Activated CD4-positive, alpha-beta T cell treated with anti-CD3 and anti-CD28 coated beads, Interleukin-2, amount 10 ng/mL, durations not matched to agents 7 days and 5 days (primary cell): ENCODE data around the gene LRBA. TPM values are rescaled to one million over a fixed set of nuclear protein-coding genes. Genes with fewer than 3 reads are reported as not detected.
A peak's percentile ranks its signal among the peaks of the same experiment; 100 is the strongest.
"Not testable (repeated sequence)": the region's sequence is repeated elsewhere in the genome, so short reads cannot be mapped to it uniquely, and the experiment has no call there.

Source experiments
- CTCF ChIA-PET: fragments of 350-600 bp; sonication (Branson Sonifier 250); formaldehyde crosslinking; loops from one replicate; lab custom pipeline; 2021; ENCODE audit warnings: antibody characterized with exemption; lab: Charles Lee
- POLR2A ChIA-PET: fragments of 350-600 bp; sonication (Branson Sonifier 250); formaldehyde crosslinking; loops from one replicate; lab custom pipeline; 2021; ENCODE audit warnings: antibody characterized with exemption; lab: Charles Lee
- DNase-seq: peaks from one replicate; pipeline ENCODE4 v3.0.0-alpha.2; 2020
- H3K27ac Mint-ChIP-seq: one replicate; pipeline ENCODE4 v1.8.0; 2021; ENCODE audit warnings: mild to moderate bottlenecking, moderate library complexity, mixed read lengths
- H3K27me3 Mint-ChIP-seq: one replicate; pipeline ENCODE4 v1.8.0; 2021; ENCODE audit warnings: mixed read lengths
- H3K36me3 Mint-ChIP-seq: one replicate; pipeline ENCODE4 v1.8.0; 2021; ENCODE audit warnings: low read depth, mixed read lengths
- H3K4me1 Mint-ChIP-seq: one replicate; pipeline ENCODE4 v1.8.0; 2021; ENCODE audit warnings: mixed read lengths
- H3K4me3 Mint-ChIP-seq: one replicate; pipeline ENCODE4 v1.8.0; 2021; ENCODE audit warnings: mild to moderate bottlenecking, moderate library complexity, mixed read lengths
- H3K9me3 Mint-ChIP-seq: one replicate; pipeline ENCODE4 v1.8.0; 2021; ENCODE audit warnings: mixed read lengths
- total RNA-seq, 2 experiments: library from RNA; stranded (reverse); gene quantifications; one replicate each; pipeline ENCODE4 v1.2.3, GENCODE V29; 2021

Gene LRBA
- total RNA-seq, 2 experiments from 2014 or later, result 44.7 to 49.6 TPM

DNA sequence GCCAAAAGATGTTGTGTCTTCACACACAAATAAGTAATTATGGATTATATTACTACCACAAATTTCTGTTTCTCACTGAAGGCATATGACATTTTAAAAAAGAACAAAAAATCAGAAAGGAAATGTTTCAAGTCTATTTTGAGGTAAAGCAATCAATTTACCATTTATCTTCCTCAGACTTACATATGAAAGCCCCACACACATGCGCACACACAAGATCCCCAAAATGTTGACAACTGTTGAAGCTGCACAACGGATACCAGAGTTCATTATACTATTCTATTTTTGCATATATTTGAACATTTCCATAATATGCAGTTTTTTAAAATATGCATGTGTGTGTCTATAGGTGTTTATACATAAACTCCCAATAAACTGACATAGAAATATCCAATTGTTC is 2.7 kb downstream of the LRBA start:
- ChIA-PET CTCF (no interaction called here), POLR2A (no interaction called here)
- Mint-ChIP-seq H3K9me3 (no peaks in the 10 kb centered on the region), H3K36me3 (peaks cover 24% of the 10 kb centered on the region), H3K27ac (no peak overlapping the region), H3K4me3 (peak overlapping the region; percentile 100), H3K27me3 (no peaks in the 10 kb centered on the region), H3K4me1 (peaks cover 28% of the 10 kb centered on the region)
- DNase-seq, result no peak

GRCh38 chr4:151004222-151004621 is 10.9 kb downstream of the LRBA start:
- no peak for DNase-seq
- no peaks in the 10 kb centered on the region for H3K9me3 Mint-ChIP-seq
- POLR2A ChIA-PET, result no interaction called here
- H3K27ac Mint-ChIP-seq, result no peak overlapping the region
- CTCF ChIA-PET, result interaction anchor here (0.5 kb wide), 1 partner anchor 250 kb away, joined by 3 read pairs; no protein-coding TSS in a partner anchor
- peaks cover 7% of the 10 kb centered on the region for H3K4me1 Mint-ChIP-seq
- peaks cover 30% of the 10 kb centered on the region for H3K36me3 Mint-ChIP-seq
- H3K4me3 Mint-ChIP-seq, result no peak overlapping the region
- H3K27me3 Mint-ChIP-seq, result no peaks in the 10 kb centered on the region

GRCh38 chr4:151000747-151001429 is 14.2 kb downstream of the LRBA start:
- ChIA-PET CTCF (interaction anchor here (0.6 kb wide), 1 partner anchor 706 kb away, joined by 4 read pairs; no protein-coding TSS in a partner anchor), POLR2A (no interaction called here)
- no peak overlapping the region for H3K4me3 Mint-ChIP-seq
- H3K36me3 Mint-ChIP-seq, result peaks cover 22% of the 10 kb centered on the region
- no peaks in the 10 kb centered on the region for H3K9me3 Mint-ChIP-seq
- no peaks in the 10 kb centered on the region for H3K27me3 Mint-ChIP-seq
- no peak overlapping the region for H3K27ac Mint-ChIP-seq
- peaks cover 6% of the 10 kb centered on the region for H3K4me1 Mint-ChIP-seq
- DNase-seq, result no peak

DNA sequence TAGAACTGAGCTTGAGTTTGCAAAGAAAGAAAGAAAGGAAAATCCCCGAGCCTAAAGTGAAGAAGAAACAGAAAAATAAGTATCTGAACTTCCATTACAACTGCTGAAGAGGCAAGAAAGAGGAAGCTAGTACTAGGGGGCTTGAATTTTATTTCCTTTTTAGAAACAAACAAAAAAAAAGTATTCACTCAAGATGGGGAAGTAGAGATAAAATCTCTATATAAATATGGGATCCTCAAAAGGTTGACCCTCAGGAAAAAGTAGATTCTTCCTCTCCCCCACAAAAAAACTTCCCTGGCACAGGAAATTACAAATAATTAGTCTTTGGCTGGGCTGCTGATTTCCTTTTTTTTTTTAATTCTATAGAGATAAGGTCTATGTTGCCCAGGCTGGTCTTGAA is 16.0 kb downstream of the LRBA start:
- peaks cover 24% of the 10 kb centered on the region for H3K36me3 Mint-ChIP-seq
- no peak overlapping the region for H3K4me3 Mint-ChIP-seq
- no peak overlapping the region for H3K27ac Mint-ChIP-seq
- ChIA-PET CTCF (no interaction called here), POLR2A (no interaction called here)
- H3K4me1 Mint-ChIP-seq, result peaks cover 6% of the 10 kb centered on the region
- no peaks in the 10 kb centered on the region for H3K27me3 Mint-ChIP-seq
- DNase-seq, result no peak
- peaks cover 7% of the 10 kb centered on the region for H3K9me3 Mint-ChIP-seq

GRCh38 chr4:150997141-150997540 is 17.9 kb downstream of the LRBA start:
- DNase-seq, result no peak
- H3K4me3 Mint-ChIP-seq, result no peak overlapping the region
- peaks cover 6% of the 10 kb centered on the region for H3K4me1 Mint-ChIP-seq
- H3K27ac Mint-ChIP-seq, result no peak overlapping the region
- H3K27me3 Mint-ChIP-seq, result no peaks in the 10 kb centered on the region
- ChIA-PET CTCF (no interaction called here), POLR2A (no interaction called here)
- peaks cover 7% of the 10 kb centered on the region for H3K9me3 Mint-ChIP-seq
- peaks cover 21% of the 10 kb centered on the region for H3K36me3 Mint-ChIP-seq

DNA sequence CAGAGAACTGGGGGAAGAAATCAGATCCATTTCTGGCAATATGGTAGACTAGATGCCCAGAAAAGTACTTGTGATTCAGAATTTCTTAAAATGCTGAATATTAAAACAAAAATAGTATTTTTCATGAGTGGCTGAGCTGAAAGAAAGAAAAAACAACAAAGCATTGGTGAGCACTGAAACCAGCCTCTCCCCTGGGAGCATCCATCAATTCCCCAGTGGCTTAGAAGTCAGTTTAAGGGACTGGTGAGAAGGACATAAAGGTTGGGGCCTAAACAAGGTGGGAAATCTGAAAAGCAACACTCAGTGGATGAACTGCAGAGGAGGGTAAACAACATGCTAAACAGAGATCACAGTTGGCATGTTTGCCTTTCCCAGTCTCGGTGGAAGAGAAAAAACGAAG is 20.4 kb downstream of the LRBA start:
- Mint-ChIP-seq H3K27me3 (no peaks in the 10 kb centered on the region), H3K27ac (no peak overlapping the region), H3K9me3 (peaks cover 11% of the 10 kb centered on the region), H3K4me1 (peaks cover 3% of the 10 kb centered on the region), H3K4me3 (no peak overlapping the region), H3K36me3 (peaks cover 26% of the 10 kb centered on the region)
- POLR2A ChIA-PET, result no interaction called here
- CTCF ChIA-PET, result no interaction called here
- no peak for DNase-seq

GRCh38 chr4:150993577-150993976 is 21.5 kb downstream of the LRBA start:
- H3K27me3 Mint-ChIP-seq, POLR2A ChIA-PET, H3K27ac Mint-ChIP-seq, DNase-seq, H3K4me1 Mint-ChIP-seq, H3K4me3 Mint-ChIP-seq, CTCF ChIA-PET: not testable (repeated sequence)
- Mint-ChIP-seq H3K36me3 (peaks cover 26% of the 10 kb centered on the region), H3K9me3 (peaks cover 11% of the 10 kb centered on the region)

DNA sequence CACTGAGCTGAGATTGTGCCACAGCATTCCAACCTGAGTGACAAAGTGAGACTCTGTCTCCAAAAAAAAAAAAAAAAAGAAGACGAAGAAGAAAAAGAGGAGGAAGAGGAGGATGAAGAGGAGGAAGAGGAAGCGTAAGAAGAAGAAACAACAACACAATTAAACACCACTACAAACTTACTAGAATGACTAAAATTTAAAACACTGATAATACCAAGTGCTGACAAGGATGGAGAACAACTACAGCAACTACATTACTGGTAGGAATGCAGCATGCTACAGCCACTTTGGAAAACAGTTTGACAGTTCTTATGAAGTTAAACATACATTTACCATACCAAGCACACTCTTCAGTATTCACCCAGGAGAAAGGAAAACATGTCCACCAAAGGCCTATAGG is 24.1 kb downstream of the LRBA start:
- no peak for DNase-seq
- Mint-ChIP-seq H3K4me1 (peaks cover 6% of the 10 kb centered on the region), H3K9me3 (peaks cover 11% of the 10 kb centered on the region), H3K27me3 (no peaks in the 10 kb centered on the region), H3K36me3 (peaks cover 26% of the 10 kb centered on the region), H3K27ac (no peak overlapping the region), H3K4me3 (no peak overlapping the region)
- POLR2A ChIA-PET, result no interaction called here
- CTCF ChIA-PET, result no interaction called here

DNA sequence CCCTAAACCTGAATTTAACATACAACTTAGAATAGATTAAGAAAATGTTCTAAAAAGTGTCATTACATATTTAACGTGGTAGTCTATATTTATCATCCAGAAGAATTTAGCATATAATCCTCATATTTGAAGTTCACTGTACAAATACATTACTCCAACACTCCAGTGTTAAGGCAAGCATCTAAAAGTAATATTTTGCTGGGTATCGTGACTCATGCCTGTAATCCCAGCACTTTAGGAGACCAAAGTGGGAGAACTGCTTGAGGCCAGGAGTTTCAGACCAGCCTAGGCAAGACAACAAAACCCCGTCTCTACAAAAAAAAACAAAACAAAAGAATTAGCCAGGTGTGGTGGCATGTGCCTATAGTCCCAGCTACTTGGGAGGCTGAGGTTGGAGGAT is 24.8 kb downstream of the LRBA start:
- ChIA-PET POLR2A (no interaction called here), CTCF (no interaction called here)
- H3K27me3 Mint-ChIP-seq, result no peaks in the 10 kb centered on the region
- peaks cover 6% of the 10 kb centered on the region for H3K4me1 Mint-ChIP-seq
- H3K9me3 Mint-ChIP-seq, result peaks cover 11% of the 10 kb centered on the region
- H3K4me3 Mint-ChIP-seq, result no peak overlapping the region
- no peak overlapping the region for H3K27ac Mint-ChIP-seq
- no peak for DNase-seq
- H3K36me3 Mint-ChIP-seq, result peaks cover 24% of the 10 kb centered on the region

DNA sequence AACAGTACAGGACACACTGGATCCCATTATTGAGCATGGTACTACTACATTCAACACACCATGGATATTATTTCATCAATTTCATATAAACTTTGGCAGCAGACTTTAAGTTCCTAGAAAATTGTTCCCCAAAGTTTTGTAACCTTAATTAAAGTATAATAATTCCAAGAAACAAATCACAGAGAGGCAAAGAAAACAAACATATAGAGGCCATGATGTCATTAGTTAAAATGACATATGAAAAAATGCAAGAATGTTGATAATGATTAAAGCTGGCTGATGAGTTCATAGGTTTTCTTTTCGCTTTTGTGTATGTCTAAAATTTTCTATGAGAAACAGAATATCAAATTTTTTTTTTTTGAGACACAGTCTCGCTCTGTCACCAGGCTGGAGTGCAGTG is 26.8 kb downstream of the LRBA start:
- Mint-ChIP-seq H3K4me1 (peaks cover 4% of the 10 kb centered on the region), H3K27me3 (no peaks in the 10 kb centered on the region), H3K9me3 (peaks cover 4% of the 10 kb centered on the region), H3K4me3 (no peak overlapping the region), H3K27ac (no peak overlapping the region), H3K36me3 (peaks cover 15% of the 10 kb centered on the region)
- DNase-seq, result no peak
- POLR2A ChIA-PET, result no interaction called here
- CTCF ChIA-PET, result no interaction called here

- POLR2A ChIA-PET, result no interaction called here
- Mint-ChIP-seq H3K4me3 (no peak overlapping the region), H3K9me3 (peaks cover 4% of the 10 kb centered on the region), H3K36me3 (peaks cover 15% of the 10 kb centered on the region), H3K27me3 (no peaks in the 10 kb centered on the region), H3K27ac (no peak overlapping the region), H3K4me1 (peaks cover 8% of the 10 kb centered on the region)
- CTCF ChIA-PET, result interaction anchor here (1.2 kb wide), 1 partner anchor 15 kb away, joined by 3 read pairs; no protein-coding TSS in a partner anchor
- no peak for DNase-seq
Observed at GRCh38 chr4:150987204-150987603, 27.9 kb downstream of the LRBA start.

DNA sequence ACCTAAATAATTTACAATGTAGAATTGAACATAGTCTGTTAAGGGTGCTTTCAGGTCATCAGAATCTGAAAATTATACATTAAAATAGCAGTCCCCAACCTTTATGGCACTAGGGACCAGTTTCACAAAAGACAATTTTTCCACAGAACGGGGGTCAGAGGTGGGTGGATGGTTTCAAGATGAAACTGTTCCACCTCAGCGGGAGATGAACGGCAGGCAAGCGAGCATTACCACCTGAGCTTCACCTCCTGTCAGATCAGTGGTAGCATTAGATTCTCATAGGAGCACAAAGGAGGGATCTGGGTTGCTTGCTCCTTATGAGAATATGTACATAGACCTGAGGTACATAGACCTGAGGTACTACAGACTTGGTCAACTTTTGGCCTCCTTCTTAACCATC is 29.0 kb downstream of the LRBA start:
- no peak for DNase-seq
- CTCF ChIA-PET, result interaction anchor here (1.2 kb wide), 1 partner anchor 14 kb away, joined by 3 read pairs; no protein-coding TSS in a partner anchor
- no peak overlapping the region for H3K4me3 Mint-ChIP-seq
- peaks cover 8% of the 10 kb centered on the region for H3K4me1 Mint-ChIP-seq
- no peaks in the 10 kb centered on the region for H3K27me3 Mint-ChIP-seq
- H3K36me3 Mint-ChIP-seq, result peaks cover 7% of the 10 kb centered on the region
- H3K27ac Mint-ChIP-seq, result no peak overlapping the region
- POLR2A ChIA-PET, result no interaction called here
- peaks cover under 1% of the 10 kb centered on the region for H3K9me3 Mint-ChIP-seq

DNA sequence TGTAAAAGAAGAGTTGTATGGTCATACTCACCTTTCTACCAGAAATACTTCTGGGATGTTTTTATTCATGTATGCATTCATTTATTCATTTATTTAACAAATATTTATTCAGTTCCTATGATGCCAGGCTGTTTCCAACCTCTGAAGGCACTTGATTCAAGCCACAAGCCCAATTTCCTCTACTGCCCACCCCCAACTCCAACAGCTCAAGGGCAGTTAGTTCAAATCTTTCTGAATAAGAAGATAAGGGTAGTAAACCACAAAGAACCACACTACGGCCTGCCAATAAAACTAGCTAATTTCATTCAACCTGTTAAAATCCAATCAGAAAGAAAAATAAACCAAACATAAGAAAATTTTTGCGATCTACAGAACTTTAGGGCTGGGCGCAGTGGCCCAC is 31.2 kb downstream of the LRBA start:
- Mint-ChIP-seq H3K27ac (no peak overlapping the region), H3K4me1 (peaks cover 15% of the 10 kb centered on the region), H3K4me3 (no peak overlapping the region), H3K9me3 (peaks cover 9% of the 10 kb centered on the region), H3K36me3 (peaks cover 12% of the 10 kb centered on the region), H3K27me3 (no peaks in the 10 kb centered on the region)
- CTCF ChIA-PET, result interaction anchor here (0.7 kb wide), 1 partner anchor 1757 kb away, joined by 3 read pairs; no protein-coding TSS in a partner anchor
- POLR2A ChIA-PET, result no interaction called here
- no peak for DNase-seq
